Stimulated activated memory B cell treated with anti-CD40 and anti-IgM and Interleukin-4, amounts not matched to agents 10 μg/mL and 1 μg/mL and 100 μg/mL, for 72 hours (primary cell): ENCODE measurements around the gene GMCL2.
"Not testable (repeated sequence)": the region's sequence is repeated elsewhere in the genome, so short reads cannot be mapped to it uniquely, and the experiment has no call there.

Experiments
- ATAC-seq: fragments of 150-1000 bp; cut with Tn5 transposase; 2 replicates; pipeline ENCODE4 v1.10.0; 2021
- H3K27ac Mint-ChIP-seq: one replicate; pipeline ENCODE4 v1.8.0; 2022; ENCODE audit warnings: mild to moderate bottlenecking, mixed read lengths
- H3K27me3 Mint-ChIP-seq: one replicate; pipeline ENCODE4 v1.8.0; 2022; ENCODE audit warnings: mixed read lengths
- H3K36me3 Mint-ChIP-seq: one replicate; pipeline ENCODE4 v1.8.0; 2022; ENCODE audit warnings: mixed read lengths
- H3K4me1 Mint-ChIP-seq: one replicate; pipeline ENCODE4 v1.8.0; 2022; ENCODE audit warnings: mixed read lengths
- H3K4me3 Mint-ChIP-seq: one replicate; pipeline ENCODE4 v1.8.0; 2022; ENCODE audit warnings: mild to moderate bottlenecking, moderate library complexity, mixed read lengths
- H3K9me3 Mint-ChIP-seq: one replicate; pipeline ENCODE4 v1.8.0; 2022; ENCODE audit warnings: mixed read lengths

GMCL2 gene

GRCh38 chr5:178187014-178187413 lies at the start of gene GMCL2:
GMCL2 (minus strand) TSS chr5:178187371; CDS start chr5:178187299, 72 bp downstream.
- peaks cover 24% of the 10 kb centered on the region for H3K27me3 Mint-ChIP-seq
- H3K27ac Mint-ChIP-seq: no peak within 1 kb of the TSS
- no peaks in the 10 kb centered on the region for H3K4me1 Mint-ChIP-seq
- ATAC-seq: no peak
- peaks cover under 1% of the 10 kb centered on the region for H3K36me3 Mint-ChIP-seq
- H3K9me3 Mint-ChIP-seq: no peaks in the 10 kb centered on the region
- no peak within 1 kb of the TSS for H3K4me3 Mint-ChIP-seq

- Mint-ChIP-seq H3K27ac (peak overlapping the region; percentile 49), H3K36me3 (no peaks in the 10 kb centered on the region), H3K4me3 (no peak overlapping the region), H3K4me1 (peaks cover 42% of the 10 kb centered on the region), H3K27me3 (no peaks in the 10 kb centered on the region), H3K9me3 (no peaks in the 10 kb centered on the region)
- ATAC-seq: no peak
These were observed 49.5 kb upstream of the GMCL2 start for GRCh38 chr5:178236679-178237078.

- Mint-ChIP-seq H3K27ac (peak overlapping the region; percentile 49), H3K9me3 (no peaks in the 10 kb centered on the region), H3K27me3 (no peaks in the 10 kb centered on the region), H3K4me3 (no peak overlapping the region), H3K36me3 (peaks cover 4% of the 10 kb centered on the region), H3K4me1 (peaks cover 44% of the 10 kb centered on the region)
- no peak for ATAC-seq
These were observed 49.0 kb upstream of the GMCL2 start for GRCh38 chr5:178236126-178236525.

- no peak for ATAC-seq
- H3K27me3 Mint-ChIP-seq: no peaks in the 10 kb centered on the region
- H3K4me3 Mint-ChIP-seq: no peak overlapping the region
- peak overlapping the region; percentile 58 for H3K27ac Mint-ChIP-seq
- H3K9me3 Mint-ChIP-seq: no peaks in the 10 kb centered on the region
- H3K4me1 Mint-ChIP-seq: peaks cover 44% of the 10 kb centered on the region
- H3K36me3 Mint-ChIP-seq: peaks cover 9% of the 10 kb centered on the region
These were observed 48.4 kb upstream of the GMCL2 start for GRCh38 chr5:178235588-178235974.

- Mint-ChIP-seq H3K4me1 (peaks cover 43% of the 10 kb centered on the region), H3K27ac (peak overlapping the region; percentile 58), H3K4me3 (no peak overlapping the region), H3K9me3 (no peaks in the 10 kb centered on the region), H3K36me3 (peaks cover 11% of the 10 kb centered on the region), H3K27me3 (no peaks in the 10 kb centered on the region)
- ATAC-seq: peak; percentile 22
These were observed 47.8 kb upstream of the GMCL2 start for GRCh38 chr5:178234750-178235587.

- peaks cover 18% of the 10 kb centered on the region for H3K36me3 Mint-ChIP-seq
- H3K4me3 Mint-ChIP-seq: no peak overlapping the region
- no peaks in the 10 kb centered on the region for H3K27me3 Mint-ChIP-seq
- H3K27ac Mint-ChIP-seq: peak overlapping the region; percentile 58
- H3K4me1 Mint-ChIP-seq: peaks cover 45% of the 10 kb centered on the region
- H3K9me3 Mint-ChIP-seq: no peaks in the 10 kb centered on the region
- no peak for ATAC-seq
These were observed 47.1 kb upstream of the GMCL2 start for GRCh38 chr5:178234121-178234749.

GRCh38 chr5:178232920-178233429 lies 45.8 kb upstream of the GMCL2 start:
- H3K36me3 Mint-ChIP-seq: peaks cover 31% of the 10 kb centered on the region
- H3K4me3 Mint-ChIP-seq: peak overlapping the region; percentile 81
- no peaks in the 10 kb centered on the region for H3K9me3 Mint-ChIP-seq
- H3K27me3 Mint-ChIP-seq: no peaks in the 10 kb centered on the region
- ATAC-seq: no peak
- H3K4me1 Mint-ChIP-seq: peaks cover 51% of the 10 kb centered on the region
- peak overlapping the region; percentile 87 for H3K27ac Mint-ChIP-seq

- Mint-ChIP-seq H3K9me3 (no peaks in the 10 kb centered on the region), H3K4me1 (peaks cover 58% of the 10 kb centered on the region), H3K36me3 (peaks cover 37% of the 10 kb centered on the region), H3K27ac (peak within 1 kb of the TSS; percentile 87), H3K4me3 (peak within 1 kb of the TSS; percentile 81), H3K27me3 (no peaks in the 10 kb centered on the region)
- peak; percentile 86 for ATAC-seq
These were observed 45.2 kb upstream of the GMCL2 start, which contains the start of gene PHYKPL for GRCh38 chr5:178232124-178232919. PHYKPL (minus strand) TSS chr5:178232802; CDS start chr5:178232550, 252 bp downstream.

GRCh38 chr5:178231539-178232123 lies 44.5 kb upstream of the GMCL2 start:
- Mint-ChIP-seq H3K27ac (peak overlapping the region; percentile 87), H3K9me3 (no peaks in the 10 kb centered on the region), H3K36me3 (peaks cover 44% of the 10 kb centered on the region), H3K27me3 (no peaks in the 10 kb centered on the region), H3K4me1 (peaks cover 65% of the 10 kb centered on the region), H3K4me3 (peak overlapping the region; percentile 81)
- ATAC-seq: no peak

- Mint-ChIP-seq H3K4me3 (peak overlapping the region; percentile 81), H3K9me3 (no peaks in the 10 kb centered on the region), H3K4me1 (peaks cover 68% of the 10 kb centered on the region), H3K27ac (peak overlapping the region; percentile 87), H3K27me3 (no peaks in the 10 kb centered on the region), H3K36me3 (peaks cover 47% of the 10 kb centered on the region)
- ATAC-seq: no peak
These were observed 43.8 kb upstream of the GMCL2 start for GRCh38 chr5:178230879-178231538.

GRCh38 chr5:178229861-178230260 lies 42.7 kb upstream of the GMCL2 start:
- H3K9me3 Mint-ChIP-seq: no peaks in the 10 kb centered on the region
- H3K36me3 Mint-ChIP-seq: peaks cover 55% of the 10 kb centered on the region
- no peak for ATAC-seq
- peak overlapping the region; percentile 42 for H3K27ac Mint-ChIP-seq
- H3K4me3 Mint-ChIP-seq: peak overlapping the region; percentile 7
- no peaks in the 10 kb centered on the region for H3K27me3 Mint-ChIP-seq
- peaks cover 68% of the 10 kb centered on the region for H3K4me1 Mint-ChIP-seq

- not testable (repeated sequence) for ATAC-seq, H3K27me3 Mint-ChIP-seq, H3K27ac Mint-ChIP-seq, H3K4me3 Mint-ChIP-seq, H3K9me3 Mint-ChIP-seq
- peaks cover 60% of the 10 kb centered on the region for H3K36me3 Mint-ChIP-seq
- H3K4me1 Mint-ChIP-seq: peaks cover 62% of the 10 kb centered on the region
These were observed 41.9 kb upstream of the GMCL2 start for GRCh38 chr5:178229111-178229510.

GRCh38 chr5:178228609-178229008 lies 41.4 kb upstream of the GMCL2 start:
- Mint-ChIP-seq H3K27ac (no peak overlapping the region), H3K36me3 (peaks cover 65% of the 10 kb centered on the region), H3K4me3 (no peak overlapping the region)

GRCh38 chr5:178227929-178228328 lies 40.8 kb upstream of the GMCL2 start:
- Mint-ChIP-seq H3K4me3 (no peak overlapping the region), H3K36me3 (peaks cover 72% of the 10 kb centered on the region), H3K27ac (peak overlapping the region; percentile 11), H3K4me1 (peaks cover 73% of the 10 kb centered on the region), H3K9me3 (no peaks in the 10 kb centered on the region), H3K27me3 (no peaks in the 10 kb centered on the region)
- no peak for ATAC-seq

More at GRCh38 chr5:178228609-178229008, 41.4 kb upstream of the GMCL2 start:
- no peaks in the 10 kb centered on the region for H3K9me3 Mint-ChIP-seq
- no peaks in the 10 kb centered on the region for H3K27me3 Mint-ChIP-seq
- ATAC-seq: no peak
- peaks cover 66% of the 10 kb centered on the region for H3K4me1 Mint-ChIP-seq
